HepG2 (cell line): ENCODE measurements around the gene OSBP.

Experiments
- ARNT ChIP-seq: fragments of 450-650 bp; IDR thresholded peaks from 2 replicates; pipeline ENCODE4 v1.6.1; 2017
- CTCF ChIP-seq: sonication (generic); formaldehyde crosslinking; IDR thresholded peaks from 2 replicates; pipeline ENCODE4 v1.5.0; 2020; ENCODE audit warnings: mild to moderate bottlenecking, missing genetic modification reagents, moderate library complexity
- EED ChIP-seq: sonication (generic); formaldehyde crosslinking; IDR thresholded peaks from 2 replicates; pipeline ENCODE4 v1.5.0; 2020; ENCODE audit warnings: mild to moderate bottlenecking, missing genetic modification reagents
- KAT8 ChIP-seq: IDR thresholded peaks from 2 replicates; pipeline ENCODE4 v1.6.1; 2016; ENCODE audit warnings: missing genetic modification reagents, missing compliant biosample characterization
- TBP ChIP-seq: sonication (generic); formaldehyde crosslinking; IDR thresholded peaks from 2 replicates; pipeline ENCODE4 v1.5.0; 2020; ENCODE audit warnings: missing genetic modification reagents

GRCh38 chr11:59617876-59618275 is 2.3 kb upstream of the OSBP start:
- no peak for TF ChIP-seq TBP
- no peak for TF ChIP-seq ARNT
- TF ChIP-seq KAT8 (CRISPR knock-in tag): no peak
- no peak for TF ChIP-seq EED (CRISPR knock-in tag)
- TF ChIP-seq CTCF (CRISPR knock-in tag): no peak
